Mesenteric fat pad (tissue), 1 donor: ENCODE measurements around the gene NOL12. TPM values are rescaled to one million over a fixed set of nuclear protein-coding genes. Genes with fewer than 3 reads are reported as not detected.
A peak's percentile ranks its signal among the peaks of the same experiment; 100 is the strongest.
"Not testable (repeated sequence)": the region's sequence is repeated elsewhere in the genome, so short reads cannot be mapped to it uniquely, and the experiment has no call there.

Experiments
- DNase-seq: peaks from one replicate; pipeline ENCODE4 v3.0.0-alpha.2; 2020; ENCODE audit warnings: low spot score
- long read RNA-seq: library from polyadenylated mRNA; unstranded; transcript quantifications from one replicate; pipeline ENCODE4 v2.0.0, GENCODE V29; 2020
- total RNA-seq: library from RNA; stranded (reverse); fragmentation: NEBNext Ultra II Directional; extraction: Animal tissue kit (Norgen Biotek cat#: 25700); gene quantifications from one replicate; pipeline ENCODE4 v1.2.1, GENCODE V29; 2021
- donor health status: DM: yes; HTN: yes; CAD: no.

NOL12 gene
- 17.3 TPM for total RNA-seq
- long read RNA-seq, transcript NOL12-201 (6 exons, 2,854 nt), result major isoform, 22 of 49 reads
- long read RNA-seq, transcript NOL12-202 (7 exons, 945 nt), result minor isoform, 15 of 49 reads
- long read RNA-seq, partial matches to known transcripts, result 2 of 49 reads
- long read RNA-seq, other reads (novel, unspliced or antisense), result 7 of 49 reads

DNA sequence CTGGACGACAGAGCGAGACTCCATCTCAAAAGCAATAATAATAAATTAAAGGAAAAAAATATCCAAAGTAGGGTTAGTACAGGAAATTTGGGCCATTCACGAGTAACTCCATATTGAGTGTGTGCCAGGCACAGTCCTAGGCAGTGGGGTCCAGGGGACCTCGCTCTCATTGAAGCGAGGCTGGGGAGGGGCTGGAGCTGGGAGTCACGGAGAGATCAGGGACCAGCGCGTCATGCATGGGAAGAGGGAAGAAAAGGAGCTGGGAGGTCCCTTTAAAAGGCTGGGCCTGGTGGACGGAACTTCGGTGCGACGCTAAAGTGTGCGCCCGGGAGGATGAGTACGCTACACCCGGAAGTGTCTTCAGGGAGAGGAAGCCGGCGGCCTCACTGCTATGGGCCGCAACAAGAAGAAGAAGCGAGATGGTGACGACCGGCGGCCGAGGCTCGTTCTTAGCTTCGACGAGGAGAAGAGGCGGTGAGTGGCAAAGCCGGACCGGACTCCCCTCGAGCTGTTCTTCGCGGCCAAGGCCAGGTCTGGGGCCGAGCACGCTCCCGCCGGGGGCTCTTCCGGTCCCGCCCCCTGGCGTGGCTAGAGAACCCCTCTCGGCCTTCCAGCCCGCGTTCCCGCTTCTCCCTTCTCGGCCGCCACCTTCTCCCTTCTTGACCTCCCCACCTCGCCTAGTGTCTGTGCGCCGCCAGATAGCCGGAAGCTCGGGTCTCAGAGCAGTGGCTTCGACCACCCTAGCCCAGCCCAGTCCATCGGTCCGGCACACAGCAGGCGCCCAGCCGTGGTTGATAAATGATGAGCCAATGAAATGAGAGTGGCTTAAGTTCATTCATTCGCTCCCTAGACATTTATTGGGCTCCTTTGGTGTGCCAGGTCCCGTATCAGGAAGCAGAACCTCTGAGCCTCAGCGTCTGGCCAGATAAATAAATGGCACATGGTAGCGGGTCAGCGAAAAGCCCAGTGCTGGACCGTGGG, at the start of gene NOL12:
Gene NOL12 (plus strand): TSS at position 342 of the 981 bp plus-strand sequence. CDS start 50 bp downstream, at position 392.
- peak; percentile 93 for DNase-seq

- no peak for DNase-seq
Measured at GRCh38 chr22:37636949-37637273, 49.2 kb upstream of the NOL12 start.

DNA sequence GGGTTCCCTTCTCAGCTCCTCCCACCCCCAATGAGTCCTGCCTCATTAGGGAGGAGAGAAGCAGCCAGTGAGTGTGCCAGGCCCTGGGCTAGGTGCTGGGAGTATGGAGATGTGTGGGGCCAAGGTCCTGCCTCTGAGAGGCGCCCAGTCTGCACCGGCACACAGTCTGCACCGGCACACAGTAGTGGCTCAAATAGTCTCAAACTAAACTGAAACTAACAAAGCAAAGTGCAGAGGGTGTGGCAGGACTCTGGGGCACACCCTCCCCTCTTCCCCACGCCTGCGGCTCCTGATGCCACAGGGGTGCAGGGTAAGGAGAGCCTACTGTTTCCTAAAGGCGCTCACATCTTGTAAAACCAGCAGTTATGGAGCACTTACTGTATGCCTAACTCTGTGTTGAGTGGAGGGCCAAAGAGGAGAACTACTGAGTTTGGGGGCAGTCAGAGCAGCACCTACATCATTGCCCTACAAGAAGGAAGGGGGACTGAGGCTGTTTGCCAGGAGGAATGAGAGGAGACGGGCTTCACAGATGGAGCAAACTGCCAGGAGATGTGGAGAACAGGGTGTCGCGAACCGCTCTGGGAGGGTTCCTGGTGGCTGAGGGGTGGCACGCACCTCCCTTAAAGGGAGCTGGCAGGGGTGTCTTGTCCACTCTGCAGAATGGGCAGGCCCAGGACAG, 47.6 kb upstream of the NOL12 start:
- no peak for DNase-seq

GRCh38 chr22:37639070-37639760, 46.9 kb upstream of the NOL12 start, which contains the start of gene SH3BP1:
Gene SH3BP1, plus strand, starts transcription at chr22:37639669. Its CDS starts 119 bp downstream, at chr22:37639788.
- DNase-seq, result no peak

DNA sequence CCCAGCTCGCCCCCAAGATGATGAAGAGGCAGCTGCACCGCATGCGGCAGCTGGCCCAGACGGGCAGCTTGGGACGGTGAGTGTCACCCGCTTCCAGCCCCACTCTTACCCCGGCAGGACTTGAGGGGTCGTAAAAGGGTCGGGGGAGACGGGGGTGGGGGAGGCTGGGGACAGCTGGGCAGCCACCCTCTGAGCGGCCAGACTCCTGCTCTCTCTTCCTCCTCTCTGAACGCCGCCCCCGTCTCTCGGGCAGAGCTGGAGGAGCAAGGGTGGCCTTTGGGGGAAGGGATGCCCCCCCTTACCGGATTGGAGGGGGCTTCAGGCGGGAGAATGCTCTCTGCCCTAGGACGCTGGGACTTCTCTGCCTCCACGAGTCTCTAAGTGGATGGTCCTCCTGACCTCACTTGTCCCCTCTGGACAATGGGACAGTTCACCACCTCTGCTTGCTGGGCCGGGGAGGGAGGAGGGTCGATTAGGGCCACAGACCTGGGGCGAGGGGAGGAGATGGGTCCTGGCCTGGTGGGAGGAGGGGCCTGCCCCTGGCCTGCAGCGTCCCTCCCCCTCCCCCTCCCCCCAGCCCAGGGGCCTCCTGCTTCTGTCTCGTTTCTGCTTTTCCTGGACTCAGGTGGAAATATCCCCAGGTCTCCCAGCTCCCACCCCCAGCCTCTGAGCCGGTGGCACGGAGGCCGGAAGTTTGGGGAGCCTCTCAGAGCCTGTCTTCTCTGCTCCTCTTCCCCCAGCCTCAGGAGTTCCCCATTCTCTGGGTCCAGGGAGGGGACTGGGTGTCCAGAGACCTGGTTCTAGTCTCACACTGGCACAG, 46.2 kb upstream of the NOL12 start:
- DNase-seq, result no peak

GRCh38 chr22:37640591-37641560, 45.3 kb upstream of the NOL12 start:
- DNase-seq, result no peak

DNA sequence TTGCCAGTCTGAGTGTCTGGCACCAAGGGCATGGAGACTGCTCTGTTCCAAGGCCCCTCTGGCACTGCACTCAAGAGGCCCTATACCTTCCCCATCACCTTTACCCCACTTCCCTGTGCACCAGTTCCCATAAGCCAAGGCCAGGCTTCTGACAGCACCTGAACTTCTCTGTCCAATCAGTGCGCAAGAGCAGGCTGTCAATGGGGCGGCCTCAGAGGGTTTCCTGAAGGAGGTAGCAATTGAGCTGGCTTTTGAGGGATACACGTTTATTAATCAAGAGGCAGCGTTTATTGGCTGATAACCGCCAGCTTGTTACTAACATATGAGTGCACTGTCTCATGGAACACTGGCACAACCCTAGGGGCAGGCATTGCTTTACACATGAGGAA, 44.6 kb upstream of the NOL12 start:
- DNase-seq, result no peak

GRCh38 chr22:37643225-37643847, 42.8 kb upstream of the NOL12 start:
- DNase-seq, result peak; percentile 95

DNA sequence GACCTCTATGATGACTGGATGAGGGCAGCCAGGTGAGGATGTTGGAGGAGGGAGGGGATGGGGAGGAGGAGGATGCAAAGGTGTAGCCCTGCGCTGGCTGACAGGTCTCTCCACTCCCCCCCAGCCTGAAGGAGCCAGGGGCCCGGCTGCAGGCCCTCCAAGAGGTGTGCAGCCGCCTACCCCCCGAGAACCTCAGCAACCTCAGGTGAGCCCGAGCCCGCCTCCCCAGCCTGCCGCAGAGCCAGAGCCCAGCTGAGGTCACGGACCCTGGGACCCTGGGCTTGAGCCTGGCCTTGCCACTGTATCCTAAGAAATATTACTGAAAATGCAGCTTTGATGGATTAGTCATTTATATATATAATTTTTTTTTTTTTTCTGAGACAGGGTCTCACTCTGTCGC, 38.8 kb upstream of the NOL12 start:
- DNase-seq, result no peak

GRCh38 chr22:37647928-37648327, 38.2 kb upstream of the NOL12 start:
- DNase-seq, result no peak

DNA sequence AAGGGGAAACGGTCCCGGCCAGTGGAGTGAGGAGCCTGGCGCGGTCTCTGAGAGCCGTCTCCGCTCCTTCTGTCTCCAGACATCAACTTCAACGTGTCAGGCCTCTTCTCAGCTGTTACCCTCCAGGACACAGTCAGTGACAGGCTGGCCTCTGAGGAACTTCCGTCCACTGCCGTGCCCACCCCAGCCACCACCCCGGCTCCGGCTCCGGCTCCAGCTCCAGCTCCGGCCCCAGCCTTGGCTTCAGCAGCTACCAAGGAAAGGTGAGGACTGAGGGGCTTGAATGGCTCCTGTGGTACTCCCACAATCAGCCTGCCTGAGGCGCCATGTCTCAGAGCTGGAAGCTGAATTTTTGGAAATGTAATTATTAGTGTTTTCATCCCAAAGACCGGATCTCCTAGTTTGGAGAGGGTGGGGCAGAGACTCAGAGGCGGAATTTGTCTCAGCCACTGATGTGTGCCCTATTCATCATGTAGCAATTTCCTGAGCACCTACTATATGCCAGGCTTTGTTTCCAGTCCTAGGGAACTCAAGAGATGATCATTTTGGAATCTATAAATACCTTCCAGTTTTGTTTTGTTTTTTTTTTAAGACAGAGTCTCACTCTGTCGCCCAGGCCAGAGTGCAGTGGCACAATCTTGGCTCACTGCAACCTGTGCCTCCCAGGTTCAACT, 35.5 kb upstream of the NOL12 start:
- DNase-seq, result no peak

DNA sequence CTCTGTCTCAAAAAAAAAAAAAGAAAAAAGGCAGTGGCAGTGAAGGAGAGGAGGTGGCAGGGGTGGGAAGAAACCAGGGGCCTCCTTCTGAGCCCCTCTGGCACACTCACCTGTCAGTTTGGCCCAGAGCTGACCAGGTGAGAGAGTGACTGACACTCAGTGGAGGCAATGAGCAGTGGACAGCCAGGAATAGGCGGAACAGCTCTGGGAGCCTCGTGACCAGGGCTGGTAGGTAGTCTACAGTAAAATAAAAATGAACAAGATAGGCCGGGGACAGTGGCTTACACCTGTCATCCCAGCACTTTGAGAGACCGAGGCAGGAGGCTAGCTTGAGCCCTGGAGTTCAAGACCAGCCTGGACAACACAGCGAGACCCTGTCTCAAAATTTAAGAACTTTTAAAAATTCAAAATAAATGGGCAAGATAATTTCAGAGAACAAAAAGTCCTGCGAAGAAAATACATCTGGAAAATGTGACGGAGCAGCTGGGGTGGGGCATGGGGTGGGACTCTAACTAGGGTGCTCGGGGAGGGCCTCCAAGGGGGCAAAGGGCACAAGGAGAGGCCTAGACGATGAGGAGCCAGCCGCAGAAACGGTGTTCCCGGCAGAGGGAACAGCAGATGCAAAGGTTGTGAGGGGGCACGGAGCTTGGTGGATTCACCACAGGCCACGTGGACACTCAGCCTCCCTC, 31.4 kb upstream of the NOL12 start:
- DNase-seq, result no peak

- DNase-seq, result no peak
Measured at GRCh38 chr22:37655252-37655563, 30.9 kb upstream of the NOL12 start.

DNA sequence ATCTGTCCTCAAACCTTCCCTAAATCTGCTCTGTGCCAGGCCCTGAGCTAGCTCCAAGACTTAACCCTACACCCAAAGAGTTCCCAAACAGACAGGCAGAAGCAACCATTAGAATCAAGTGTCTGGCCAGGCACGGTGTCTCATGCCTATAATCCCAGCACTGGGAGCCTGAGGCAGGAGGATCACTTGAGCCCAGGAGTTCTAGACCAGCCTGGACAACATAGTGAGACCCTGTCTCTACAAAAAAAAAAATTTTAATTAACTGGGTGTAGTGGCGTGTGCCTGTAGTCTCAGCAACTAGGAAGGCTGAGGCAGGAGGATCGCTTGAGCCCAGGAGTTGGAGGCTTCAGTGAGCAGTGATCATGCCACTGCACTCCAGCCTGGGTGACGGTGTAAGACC, 29.6 kb upstream of the NOL12 start:
- not testable (repeated sequence) for DNase-seq

DNA sequence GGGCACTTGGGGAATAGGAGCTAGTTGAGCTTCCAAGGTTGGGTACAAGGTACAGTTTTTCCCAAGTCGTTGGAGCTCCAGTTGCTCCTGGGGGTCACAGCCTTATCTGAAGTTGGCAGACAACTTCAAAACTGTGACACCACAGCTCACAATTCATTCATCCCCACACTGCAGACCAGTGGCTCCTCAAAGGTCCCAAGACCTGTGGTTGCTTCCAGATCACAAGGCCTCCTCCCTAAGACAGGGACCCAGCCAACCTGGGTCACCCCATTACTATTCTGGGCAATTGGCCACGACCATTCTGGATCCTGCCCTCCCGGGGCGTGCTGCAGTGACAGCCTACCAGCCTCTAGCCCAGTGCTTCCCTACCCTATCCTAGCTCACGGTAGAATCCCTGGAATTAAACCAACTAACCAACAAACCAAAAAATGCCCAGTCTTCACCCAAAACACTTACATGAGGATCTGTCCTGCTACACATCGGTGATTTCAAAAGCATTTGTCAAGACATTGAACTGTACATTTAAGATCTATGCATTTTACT, 28.5 kb upstream of the NOL12 start:
- DNase-seq, result no peak

DNA sequence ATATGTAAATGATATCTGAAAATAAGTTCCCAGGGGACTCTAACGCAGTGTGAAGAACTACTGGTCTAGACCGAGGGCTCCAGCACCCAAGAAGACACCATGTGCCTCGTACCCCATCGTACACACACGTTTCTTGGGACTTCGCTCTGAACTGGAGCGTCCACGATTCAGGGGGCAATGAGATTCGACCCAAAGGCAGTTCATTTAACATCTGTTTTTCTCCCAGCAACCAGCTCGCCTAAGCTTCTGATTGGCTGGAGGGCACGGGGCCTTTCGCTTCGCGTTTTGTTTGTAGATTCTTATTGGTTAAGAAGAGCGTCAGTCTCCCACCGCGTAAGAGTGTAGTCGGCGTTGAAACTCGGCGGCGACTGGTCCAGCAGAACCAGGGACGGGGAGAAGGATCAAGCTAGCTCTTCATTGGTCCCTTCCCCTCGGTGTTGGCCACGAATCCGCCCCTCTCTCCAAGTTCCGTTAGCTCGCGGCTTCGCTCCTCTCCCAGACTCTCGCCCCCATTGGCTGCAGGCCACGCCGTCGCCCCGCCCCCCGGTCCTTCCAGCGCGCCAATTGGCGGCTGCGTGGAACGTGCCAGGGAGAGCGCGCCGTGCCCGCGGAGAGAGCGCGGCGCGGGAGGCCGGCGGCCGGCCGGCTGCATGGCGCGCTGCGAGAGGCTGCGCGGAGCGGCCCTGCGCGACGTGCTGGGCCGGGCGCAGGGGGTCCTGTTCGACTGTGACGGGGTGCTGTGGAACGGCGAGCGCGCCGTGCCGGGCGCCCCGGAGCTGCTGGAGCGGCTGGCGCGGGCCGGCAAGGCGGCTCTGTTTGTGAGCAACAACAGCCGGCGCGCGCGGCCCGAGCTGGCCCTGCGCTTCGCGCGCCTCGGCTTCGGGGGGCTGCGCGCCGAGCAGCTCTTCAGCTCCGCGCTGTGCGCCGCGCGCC, 27.7 kb upstream of the NOL12 start, which contains the start of gene PDXP:
Gene PDXP (plus strand): TSS at position 591 of the 933 bp plus-strand sequence. CDS start 60 bp downstream, at position 651.
- DNase-seq, result peak; percentile 100
